ENCODE results near the gene EFCAB11. TPM values are rescaled to one million over a fixed set of nuclear protein-coding genes. Genes with fewer than 3 reads are reported as not detected.

Gene EFCAB11
- total and polyA plus RNA-seq, 2 donors (not counting 3 experiments of a cell fraction or from before 2014, with no cell fraction given): 2.8 to 6.3 TPM

DNA sequence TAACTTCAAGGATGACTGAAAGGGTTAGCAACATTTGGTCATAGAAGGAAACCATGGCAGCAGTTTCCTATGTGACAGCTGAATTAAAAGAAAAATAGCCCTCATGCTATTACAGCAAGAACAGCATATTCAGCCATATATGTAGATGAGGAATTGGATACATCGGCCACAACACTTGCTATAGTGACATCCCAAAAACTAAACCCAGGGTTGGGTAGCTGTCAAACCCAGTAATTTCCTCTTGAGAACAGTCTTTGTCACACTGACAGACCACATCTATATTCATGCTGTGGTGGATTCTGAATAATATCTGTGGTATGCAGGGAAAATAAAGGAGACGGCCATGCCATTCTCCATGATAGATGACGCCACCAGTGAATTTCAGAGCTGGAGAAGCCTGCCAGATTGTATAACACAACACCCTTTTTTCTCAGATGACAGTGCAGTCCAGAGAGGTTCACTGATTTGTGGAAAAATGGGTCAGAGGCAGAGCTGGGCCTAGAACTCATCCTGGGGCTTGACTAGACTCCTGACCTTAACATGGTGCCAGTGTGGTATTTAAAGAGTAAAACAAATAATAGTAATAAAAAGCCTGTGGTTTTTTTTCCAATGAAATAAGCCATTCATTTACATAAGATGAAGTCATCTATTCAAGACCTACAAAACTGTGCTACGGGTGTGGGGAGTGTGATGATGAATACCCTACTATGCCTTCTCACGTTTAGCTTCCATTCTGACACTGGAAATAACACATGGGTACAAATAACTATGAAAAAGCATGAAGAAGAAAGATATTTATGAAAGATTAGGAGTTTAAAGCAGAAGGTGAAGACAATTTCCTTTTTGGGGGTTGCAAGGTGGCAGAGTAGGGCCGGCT, 32.3 kb downstream of the EFCAB11 start:
- no peaks in the 10 kb centered on the region for H4K20me1 ChIP-seq (replicated peaks; ENCODE audit: control insufficient read depth, extremely low read depth, insufficient read depth, low read length)
- dilution Hi-C loops (cut with MboI; ENCODE audit: extremely low pct_ligation_motif_present, low sequenced_read_pairs): no loop called here
- H3K4me1 ChIP-seq (ENCODE audit: control insufficient read depth, extremely low read depth, insufficient read depth, low read length): peaks cover 23% of the 10 kb centered on the region
- no peaks in the 10 kb centered on the region for H3K27me3 ChIP-seq (ENCODE audit: control insufficient read depth in 2 of 2, insufficient read depth in 2 of 2, low read length in 2 of 2)
- BruUV-seq (replicated peaks): no TSS peak
- FAIRE-seq: peak; percentile 18
- peak overlapping the region; percentile 26 for H3K4me2 ChIP-seq (ENCODE audit: insufficient read depth, low read length)
- ChIA-PET POLR2A (no interaction called here), CTCF (interaction anchor here (0.8 to 3.0 kb wide), 5 partner anchors 7 to 895 kb away, joined by 3 to 14 read pairs (median 6); no protein-coding TSS in a partner anchor)
- no peaks in the 10 kb centered on the region for H3K79me2 ChIP-seq (ENCODE audit: control insufficient read depth, insufficient read depth, low read length)
- no peaks in the 10 kb centered on the region for H3K9me3 ChIP-seq (replicated peaks; ENCODE audit: control insufficient read depth, insufficient read depth, low read length)
- intact Hi-C loops (cut with micrococcal nuclease): no loop called here
- no peak overlapping the region for H3K9ac ChIP-seq (replicated peaks; ENCODE audit: extremely low read depth, insufficient read depth, low read length)
- TF ChIP-seq, protein P1, sequence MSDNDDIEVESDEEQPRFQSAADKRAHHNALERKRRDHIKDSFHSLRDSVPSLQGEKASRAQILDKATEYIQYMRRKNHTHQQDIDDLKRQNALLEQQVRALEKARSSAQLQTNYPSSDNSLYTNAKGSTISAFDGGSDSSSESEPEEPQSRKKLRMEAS (IDR thresholded peaks at IDR 0.05; ENCODE audit: insufficient read depth, insufficient read length): no peak
- no peak for TF ChIP-seq MYC (IDR thresholded peaks at IDR 0.05; ENCODE audit: low read depth, low read length)
- no peak overlapping the region for H3K4me3 ChIP-seq (replicated peaks in 1 of 3; ENCODE audit: insufficient read depth in 1 of 3, low read depth in 1 of 3, low read length in 3 of 3)
- no peak for DNase-seq (ENCODE audit: low read depth, low spot score)
- no peaks in the 10 kb centered on the region for H3K36me3 ChIP-seq (ENCODE audit: control insufficient read depth in 2 of 2, extremely low read depth in 1 of 2, insufficient read depth in 2 of 2, low read length in 2 of 2)
- H3K9me1 ChIP-seq (replicated peaks; ENCODE audit: control insufficient read depth, extremely low read depth, insufficient read depth, low read length): no peaks in the 10 kb centered on the region
- H3K27ac ChIP-seq (ENCODE audit: insufficient read depth, low read depth, low read length): peak overlapping the region; percentile 49
- H2AFZ ChIP-seq (ENCODE audit: low read depth, low read length): peak overlapping the region; percentile 56

DNA sequence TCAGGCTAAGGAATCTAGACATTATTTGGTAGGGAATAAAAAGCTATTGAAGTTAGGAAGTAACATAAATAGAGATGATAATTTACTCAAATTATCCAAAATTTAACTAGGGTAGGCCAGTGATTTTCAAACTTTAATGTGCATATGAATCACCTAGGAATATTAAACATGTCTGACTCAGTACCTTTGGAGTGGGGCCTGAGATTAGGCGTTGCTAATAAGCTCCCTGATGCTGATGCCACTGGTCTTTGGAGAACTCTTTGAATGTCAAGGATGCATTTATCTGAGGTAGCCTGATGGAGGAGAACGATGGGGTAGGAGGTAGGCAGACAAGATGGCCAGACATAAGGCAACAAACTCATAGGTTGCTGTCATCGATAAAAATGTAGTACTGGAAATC, 33.2 kb downstream of the EFCAB11 start:
- DNase-seq (ENCODE audit: low read depth, low spot score): no peak
- Histone ChIP-seq H3K9me1 (replicated peaks; ENCODE audit: control insufficient read depth, extremely low read depth, insufficient read depth, low read length) (no peaks in the 10 kb centered on the region), H3K79me2 (ENCODE audit: control insufficient read depth, insufficient read depth, low read length) (no peaks in the 10 kb centered on the region), H2AFZ (ENCODE audit: low read depth, low read length) (no peak overlapping the region), H4K20me1 (replicated peaks; ENCODE audit: control insufficient read depth, extremely low read depth, insufficient read depth, low read length) (no peaks in the 10 kb centered on the region), H3K9me3 (replicated peaks; ENCODE audit: control insufficient read depth, insufficient read depth, low read length) (no peaks in the 10 kb centered on the region), H3K4me2 (ENCODE audit: insufficient read depth, low read length) (no peak overlapping the region), H3K4me3 (replicated peaks in 1 of 3; ENCODE audit: insufficient read depth in 1 of 3, low read depth in 1 of 3, low read length in 3 of 3) (no peak overlapping the region), H3K27ac (ENCODE audit: insufficient read depth, low read depth, low read length) (no peak overlapping the region), H3K27me3 (ENCODE audit: control insufficient read depth in 2 of 2, insufficient read depth in 2 of 2, low read length in 2 of 2) (no peaks in the 10 kb centered on the region), H3K36me3 (ENCODE audit: control insufficient read depth in 2 of 2, extremely low read depth in 1 of 2, insufficient read depth in 2 of 2, low read length in 2 of 2) (no peaks in the 10 kb centered on the region), H3K4me1 (ENCODE audit: control insufficient read depth, extremely low read depth, insufficient read depth, low read length) (peaks cover 13% of the 10 kb centered on the region), H3K9ac (replicated peaks; ENCODE audit: extremely low read depth, insufficient read depth, low read length) (no peak overlapping the region)
- ChIA-PET CTCF (interaction anchor here (0.8 to 3.0 kb wide), 5 partner anchors 8 to 894 kb away, joined by 3 to 14 read pairs (median 6); no protein-coding TSS in a partner anchor), POLR2A (no interaction called here)
- FAIRE-seq: peak; percentile 31
- no peak for TF ChIP-seq JUN (IDR thresholded peaks at IDR 0.05; ENCODE audit: borderline replicate concordance, insufficient read depth, insufficient read length, low read depth)
- TF ChIP-seq, protein P1 (IDR thresholded peaks at IDR 0.05; ENCODE audit: insufficient read depth, insufficient read length): no peak
- TF ChIP-seq, protein P2, sequence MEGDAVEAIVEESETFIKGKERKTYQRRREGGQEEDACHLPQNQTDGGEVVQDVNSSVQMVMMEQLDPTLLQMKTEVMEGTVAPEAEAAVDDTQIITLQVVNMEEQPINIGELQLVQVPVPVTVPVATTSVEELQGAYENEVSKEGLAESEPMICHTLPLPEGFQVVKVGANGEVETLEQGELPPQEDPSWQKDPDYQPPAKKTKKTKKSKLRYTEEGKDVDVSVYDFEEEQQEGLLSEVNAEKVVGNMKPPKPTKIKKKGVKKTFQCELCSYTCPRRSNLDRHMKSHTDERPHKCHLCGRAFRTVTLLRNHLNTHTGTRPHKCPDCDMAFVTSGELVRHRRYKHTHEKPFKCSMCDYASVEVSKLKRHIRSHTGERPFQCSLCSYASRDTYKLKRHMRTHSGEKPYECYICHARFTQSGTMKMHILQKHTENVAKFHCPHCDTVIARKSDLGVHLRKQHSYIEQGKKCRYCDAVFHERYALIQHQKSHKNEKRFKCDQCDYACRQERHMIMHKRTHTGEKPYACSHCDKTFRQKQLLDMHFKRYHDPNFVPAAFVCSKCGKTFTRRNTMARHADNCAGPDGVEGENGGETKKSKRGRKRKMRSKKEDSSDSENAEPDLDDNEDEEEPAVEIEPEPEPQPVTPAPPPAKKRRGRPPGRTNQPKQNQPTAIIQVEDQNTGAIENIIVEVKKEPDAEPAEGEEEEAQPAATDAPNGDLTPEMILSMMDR (IDR thresholded peaks at IDR 0.05; ENCODE audit: extremely low read depth in 1 of 2, insufficient read depth in 1 of 2, low read depth in 1 of 2, low read length in 2 of 2): no peak
- TF ChIP-seq GATA2 (IDR thresholded peaks at IDR 0.05; ENCODE audit: insufficient read depth, insufficient read length, low read depth, low read length): no peak
- no TSS peak for BruUV-seq (replicated peaks)
- dilution Hi-C loops (cut with MboI; ENCODE audit: extremely low pct_ligation_motif_present, low sequenced_read_pairs) (no loop called here), intact Hi-C loops (cut with micrococcal nuclease) (no loop called here)

Data from endothelial cell of umbilical vein (primary cell).